OCI-LY3 (cell line): ENCODE measurements around the gene HBA2.

ENCODE experiments used
- CTCF ChIP-seq: fragments of 200-600, 300-600 bp; sonication (generic); IDR thresholded peaks from 2 replicates; pipeline ENCODE4 v1.5.1; 2014; ENCODE audit warnings: antibody characterized with exemption, low read length, low read depth
- EZH2phosphoT487 ChIP-seq: fragments of 200-600 bp; shearing (Covaris generic); IDR thresholded peaks from 2 replicates; pipeline ENCODE4 v1.6.1; 2018; ENCODE audit warnings: antibody characterized with exemption, mixed run types, low read depth

DNA sequence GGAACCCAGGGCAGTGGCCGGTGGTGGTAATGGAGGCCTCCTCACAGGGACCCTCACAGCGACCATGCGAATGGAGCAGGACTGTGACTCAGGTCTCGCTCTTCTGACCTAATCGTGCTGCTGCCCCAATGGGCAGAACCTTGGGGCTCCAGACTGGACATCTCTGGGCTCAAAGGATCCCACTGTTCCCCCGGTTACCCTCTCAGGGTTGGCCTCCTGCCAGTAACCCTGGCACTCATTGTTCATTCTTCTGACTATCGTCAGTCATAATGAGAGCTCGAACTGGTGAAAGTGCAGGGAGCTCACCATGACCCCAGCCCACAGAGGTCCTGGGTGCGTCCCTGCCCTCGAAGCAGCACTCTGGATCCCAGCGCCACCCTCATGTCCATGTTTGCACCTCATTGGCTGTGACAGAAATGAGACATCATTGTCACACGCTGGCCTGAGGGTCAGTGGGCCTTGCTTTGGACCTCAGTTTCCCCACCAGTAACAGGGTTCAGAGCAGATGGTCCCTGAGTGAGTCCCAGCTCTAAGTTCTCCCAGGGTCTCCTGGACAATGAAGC is 30.2 kb upstream of the HBA2 start:
- TF ChIP-seq CTCF (no peak), EZH2phosphoT487 (no peak)
